Spleen (tissue), 11 donors: ENCODE results near the gene OR1F1. TPM values are rescaled to one million over a fixed set of nuclear protein-coding genes. Genes with fewer than 3 reads are reported as not detected.

Source experiments
- DNase-seq: peaks from one replicate; pipeline ENCODE4 v3.0.0-alpha.2; 2020
- H3K27ac ChIP-seq, 8 donors: fragments of 200-600 bp; sonication (generic) in 7 of 8; 1 replicate in 4 of 8; 2 replicates in 4 of 8; pipeline versions ENCODE4 v1.5.0 to v1.8.0; 2016 to 2021; ENCODE audit warnings: inconsistent platforms in 4 of 8, mild to moderate bottlenecking in 4 of 8, moderate library complexity in 1 of 8
- H3K27me3 ChIP-seq, 7 donors: fragments of 200-600 bp; sonication (generic) in 6 of 7; replicated peaks in 1 of 7; 1 replicate in 4 of 7; 2 replicates in 3 of 7; pipeline versions ENCODE4 v1.5.0 to v1.8.0; 2016 to 2021; ENCODE audit warnings: inconsistent platforms in 3 of 7, mild to moderate bottlenecking in 1 of 7
- H3K36me3 ChIP-seq, 6 donors: fragments of 200-600 bp; sonication (generic) in 5 of 6; 1 replicate in 4 of 6; 2 replicates in 2 of 6; pipeline versions ENCODE4 v1.5.0 to v1.8.0; 2016 to 2021; ENCODE audit warnings: inconsistent platforms in 2 of 6
- H3K4me1 ChIP-seq, 6 donors: fragments of 200-600 bp; sonication (generic) in 5 of 6; 1 replicate in 3 of 6; 2 replicates in 3 of 6; pipeline versions ENCODE4 v1.5.0 to v1.8.0; 2016 to 2021; ENCODE audit warnings: inconsistent platforms in 3 of 6
- H3K4me3 ChIP-seq, 8 donors: fragments of 200-600 bp; sonication (generic) in 7 of 8; 1 replicate in 4 of 8; 2 replicates in 4 of 8; pipeline versions ENCODE4 v1.5.0 to v1.8.0; 2016 to 2021; ENCODE audit warnings: inconsistent platforms in 4 of 8, mild to moderate bottlenecking in 4 of 8, moderate library complexity in 2 of 8
- H3K9me3 ChIP-seq, 8 donors: fragments of 200-600 bp; sonication (generic) in 7 of 8; 1 replicate in 4 of 8; 2 replicates in 4 of 8; pipeline versions ENCODE4 v1.5.0 to v1.8.0; 2016 to 2021; ENCODE audit warnings: inconsistent platforms in 4 of 8
- POLR2A ChIP-seq, 3 donors: fragments of 450-650 bp; IDR thresholded peaks; one replicate each; pipeline ENCODE4 v1.5.1; 2017; ENCODE audit warnings: antibody characterized with exemption in 3 of 3, mild to moderate bottlenecking in 1 of 3
- POLR2AphosphoS5 ChIP-seq, 3 donors: sonication (generic); formaldehyde crosslinking; IDR thresholded peaks; one replicate each; pipeline ENCODE4 v1.5.1; 2017; ENCODE audit warnings: antibody characterized with exemption in 3 of 3
- WGBS, 5 donors: extraction: QIAGEN DNeasy Blood & Tissue Kit in 3 of 5; methylation state at CpG; one replicate each; pipeline versions ENCODE4 v1.1.5 to v1.1.7; 2013 to 2018; 5-methylcytosine and 5-hydroxymethylcytosine counted together
- intact Hi-C: fragments of 100-400 bp; cut with DNase I; formaldehyde crosslinking; loops from one replicate; pipeline ENCODE4 v1.15.0; 2023; ENCODE audit warnings: low total_unique reads
- polyA plus RNA-seq, 3 donors: library from polyadenylated mRNA; stranded (reverse); fragments of 200-250 nt; gene quantifications; one replicate each; pipeline ENCODE4 v1.2.1, GENCODE V29; 2013
- total RNA-seq, 7 donors: library from RNA; depleted of rRNA in 3 of 7; stranded (reverse); fragments of >200 nt in 3 of 7; fragmentation: NEBNext Ultra II Directional in 4 of 7; extraction: Animal tissue kit (Norgen Biotek cat#: 25700) in 4 of 7; gene quantifications; one replicate each; pipeline versions ENCODE4 v1.1.0 to v1.2.1, GENCODE V29; 2016 to 2021
- TF ChIP-seq, protein P1 (sequence below), 11 experiments: fragments of 200-600 bp in 7 of 11; fragments of 450-650 bp in 4 of 11; sonication (generic) in 4 of 11; IDR thresholded peaks in 8 of 11; conservative IDR thresholded peaks in 3 of 11; 1 replicate in 7 of 11; 2 replicates in 4 of 11; pipeline versions ENCODE4 v1.4.0 to v1.8.0; 2016 to 2021; ENCODE audit warnings: antibody characterized with exemption in 11 of 11, inconsistent platforms in 4 of 11, mild to moderate bottlenecking in 1 of 11
- donor health status: healthy with polysubstance abuse.
- donor health status: DM: no; HTN: no; CAD: no; lungs with moderate emphysema.
- donor health status: DM: no; HTN: no; CAD: no.
- donor health status: Bipolar disorder and iron deficiency.
- donor health status: healthy.
- donor health status: DM: no; HTN: no; CAD: no.
- donor health status: DM: yes; HTN: yes; CAD: no.

OR1F1 gene
- total and polyA plus RNA-seq, 10 donors, result not detected

DNA sequence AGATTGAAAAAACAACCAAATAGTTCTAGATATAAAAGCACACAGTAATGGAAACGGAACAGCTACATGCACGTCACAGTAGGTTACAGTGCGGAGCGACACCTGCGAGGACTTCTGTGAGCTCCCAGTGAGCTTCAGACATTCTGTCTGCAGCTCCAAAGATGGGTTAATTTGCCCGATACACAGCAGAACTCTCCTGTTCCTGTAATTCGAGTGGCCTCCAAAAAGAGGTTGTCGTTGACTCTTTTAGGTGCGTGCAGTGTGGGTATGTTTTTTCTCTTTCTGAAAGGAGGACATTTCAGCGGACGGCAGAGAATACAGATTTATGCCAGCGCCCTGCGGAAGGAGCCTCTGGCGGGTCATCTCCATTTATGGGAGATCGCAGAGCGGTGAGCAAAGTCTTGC is 2.9 kb downstream of the OR1F1 start:
- no peak overlapping the region for H3K27ac ChIP-seq
- peaks cover 0 to 22% (median 0%) of the 10 kb centered on the region in 8 donors for H3K9me3 ChIP-seq
- H3K4me1 ChIP-seq, result peaks cover 17 to 39% (median 28%) of the 10 kb centered on the region in 6 donors
- 10 to 20% (median 16%) methylated on average over 12 to 16 of the region's 16 CpGs for WGBS, 5 donors
- H3K4me3 ChIP-seq, result peak overlapping the region in 1 of 8 donors; percentile 14
- intact Hi-C loops, result no loop called here
- DNase-seq, result no peak
- TF ChIP-seq, protein P1, sequence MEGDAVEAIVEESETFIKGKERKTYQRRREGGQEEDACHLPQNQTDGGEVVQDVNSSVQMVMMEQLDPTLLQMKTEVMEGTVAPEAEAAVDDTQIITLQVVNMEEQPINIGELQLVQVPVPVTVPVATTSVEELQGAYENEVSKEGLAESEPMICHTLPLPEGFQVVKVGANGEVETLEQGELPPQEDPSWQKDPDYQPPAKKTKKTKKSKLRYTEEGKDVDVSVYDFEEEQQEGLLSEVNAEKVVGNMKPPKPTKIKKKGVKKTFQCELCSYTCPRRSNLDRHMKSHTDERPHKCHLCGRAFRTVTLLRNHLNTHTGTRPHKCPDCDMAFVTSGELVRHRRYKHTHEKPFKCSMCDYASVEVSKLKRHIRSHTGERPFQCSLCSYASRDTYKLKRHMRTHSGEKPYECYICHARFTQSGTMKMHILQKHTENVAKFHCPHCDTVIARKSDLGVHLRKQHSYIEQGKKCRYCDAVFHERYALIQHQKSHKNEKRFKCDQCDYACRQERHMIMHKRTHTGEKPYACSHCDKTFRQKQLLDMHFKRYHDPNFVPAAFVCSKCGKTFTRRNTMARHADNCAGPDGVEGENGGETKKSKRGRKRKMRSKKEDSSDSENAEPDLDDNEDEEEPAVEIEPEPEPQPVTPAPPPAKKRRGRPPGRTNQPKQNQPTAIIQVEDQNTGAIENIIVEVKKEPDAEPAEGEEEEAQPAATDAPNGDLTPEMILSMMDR (IDR thresholded peaks at IDR 0.05 in 8 of 11, conservative IDR thresholded peaks at IDR 0.05 in 3 of 11), result no peak
- TF ChIP-seq POLR2A (IDR thresholded peaks at IDR 0.05), result no peak
- H3K27me3 ChIP-seq, result peaks cover 25 to 100% (median 98%) of the 10 kb centered on the region in 7 donors
- H3K36me3 ChIP-seq, result no peaks in the 10 kb centered on the region

DNA sequence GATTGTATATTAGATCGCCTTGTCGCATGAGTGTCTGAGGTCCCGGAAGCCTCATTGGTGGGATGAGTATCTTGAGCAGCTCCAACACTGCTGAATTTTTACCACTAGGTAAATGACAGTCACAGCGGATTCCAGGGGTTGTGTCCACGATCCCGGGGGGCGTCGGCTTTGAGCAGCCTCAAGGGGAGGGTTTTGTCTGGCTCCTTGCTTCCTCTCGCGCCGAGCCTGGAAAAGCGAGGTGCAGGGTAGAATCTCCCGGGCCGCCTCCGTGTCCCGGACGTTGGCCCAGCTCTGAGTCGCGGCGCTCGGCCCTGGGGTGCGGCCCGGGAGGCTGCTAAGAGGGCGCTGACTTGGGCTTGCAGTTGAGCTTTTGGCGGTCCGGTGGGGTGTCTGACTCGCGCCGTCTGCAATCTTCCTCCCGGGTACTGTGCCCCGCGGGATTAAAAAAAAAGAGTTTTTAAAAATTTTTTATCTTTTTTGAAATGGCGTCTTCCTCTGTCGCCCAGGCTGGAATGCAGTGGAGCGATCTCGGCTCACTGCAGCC is 4.5 kb downstream of the OR1F1 start:
- H3K4me3 ChIP-seq, result no peak overlapping the region
- peaks cover 17 to 39% (median 28%) of the 10 kb centered on the region in 6 donors for H3K4me1 ChIP-seq
- H3K27ac ChIP-seq, result no peak overlapping the region
- H3K9me3 ChIP-seq, result peaks cover 0 to 22% (median 0%) of the 10 kb centered on the region in 8 donors
- H3K36me3 ChIP-seq, result no peaks in the 10 kb centered on the region
- WGBS, 5 donors, result 32 to 52% (median 40%) methylated on average over 20 to 36 of the region's 36 CpGs
- no peak for TF ChIP-seq POLR2AphosphoS5 (IDR thresholded peaks at IDR 0.05)
- no peak for DNase-seq
- intact Hi-C loops, result no loop called here
- peaks cover 25 to 98% (median 94%) of the 10 kb centered on the region in 7 donors for H3K27me3 ChIP-seq

DNA sequence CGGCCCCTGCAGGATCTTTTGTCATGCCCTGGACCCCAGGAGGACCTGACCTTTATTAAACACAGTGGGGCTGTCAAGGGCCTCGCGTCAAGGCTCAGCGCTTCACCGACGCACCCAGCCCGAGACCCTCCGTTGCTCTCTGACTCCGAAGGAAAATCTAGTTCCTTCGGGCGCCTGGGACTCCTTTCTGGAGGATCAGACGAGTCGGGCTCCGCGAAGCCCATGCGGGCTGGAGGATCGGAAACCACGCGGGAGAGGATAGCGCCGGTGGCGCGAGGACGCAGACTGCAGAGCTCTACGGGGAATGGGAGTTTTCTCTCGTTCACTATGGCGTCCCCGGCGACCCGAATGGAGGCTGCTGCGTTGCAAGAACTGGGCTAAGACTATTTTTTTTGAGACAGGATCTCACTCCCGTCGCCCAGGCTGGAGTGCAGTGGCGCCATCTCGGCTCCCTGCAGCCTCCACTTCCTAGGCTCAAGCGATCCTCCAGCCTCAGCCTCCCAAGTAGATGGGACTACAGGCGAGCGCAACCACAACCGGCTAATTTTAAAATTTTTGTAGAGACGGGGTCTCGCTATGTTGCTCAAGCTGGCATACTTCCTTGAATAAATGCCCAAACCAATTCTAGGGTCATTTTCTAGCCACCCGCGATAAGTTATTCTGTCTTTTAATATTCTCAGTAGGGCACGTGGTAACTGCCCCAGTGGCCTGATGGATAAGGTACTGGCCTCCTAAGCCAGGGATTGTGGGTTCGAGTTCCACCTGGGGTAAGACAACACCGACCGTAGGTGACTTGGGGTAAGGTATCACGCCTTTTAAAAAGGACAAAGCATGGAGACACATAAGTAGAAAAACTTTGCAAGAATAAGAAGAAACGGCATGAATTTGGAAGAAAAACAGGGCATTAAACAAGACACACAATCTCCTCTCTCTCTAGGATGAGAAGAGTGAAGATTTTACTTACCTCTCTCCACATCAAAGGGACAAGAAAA is 5.5 kb downstream of the OR1F1 start:
- H3K36me3 ChIP-seq, result no peaks in the 10 kb centered on the region
- no peak for DNase-seq
- no peak overlapping the region for H3K27ac ChIP-seq
- WGBS, 5 donors, result 64 to 75% (median 68%) methylated on average over 49 of the region's 49 CpGs
- TF ChIP-seq, protein P1 (IDR thresholded peaks at IDR 0.05 in 8 of 11, conservative IDR thresholded peaks at IDR 0.05 in 3 of 11), result no peak
- TF ChIP-seq POLR2A (IDR thresholded peaks at IDR 0.05) (no peak), POLR2AphosphoS5 (IDR thresholded peaks at IDR 0.05) (no peak)
- peaks cover 12 to 30% (median 22%) of the 10 kb centered on the region in 6 donors for H3K4me1 ChIP-seq
- peaks cover 0 to 22% (median 0%) of the 10 kb centered on the region in 8 donors for H3K9me3 ChIP-seq
- intact Hi-C loops, result no loop called here
- peaks cover 25 to 94% (median 84%) of the 10 kb centered on the region in 7 donors for H3K27me3 ChIP-seq
- H3K4me3 ChIP-seq, result no peak overlapping the region

DNA sequence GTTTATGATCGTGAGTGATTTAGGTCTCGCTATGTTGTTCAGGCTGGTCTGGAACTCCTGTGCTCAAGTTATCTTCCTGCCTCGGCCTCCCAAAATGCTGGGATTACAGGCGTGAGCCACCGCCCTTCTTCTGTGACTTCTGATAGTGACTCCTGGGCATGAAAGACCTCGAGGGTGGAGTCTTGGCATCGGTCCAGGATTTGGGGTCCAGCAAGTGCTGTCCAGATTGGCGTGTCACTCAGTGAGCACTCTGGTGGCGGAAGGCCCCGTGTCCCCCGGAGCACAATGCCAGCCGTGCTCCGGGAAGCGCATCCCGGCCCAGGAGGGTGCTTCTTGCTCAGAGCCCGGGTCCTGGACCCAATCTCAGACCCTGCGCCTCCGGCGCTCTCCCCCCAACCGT is 6.8 kb downstream of the OR1F1 start:
- H3K27me3 ChIP-seq, result peaks cover 18 to 89% (median 71%) of the 10 kb centered on the region in 7 donors
- H3K36me3 ChIP-seq, result no peaks in the 10 kb centered on the region
- no peak overlapping the region for H3K27ac ChIP-seq
- H3K4me1 ChIP-seq, result peaks cover 0 to 17% (median 10%) of the 10 kb centered on the region in 6 donors
- intact Hi-C loops, result no loop called here
- H3K9me3 ChIP-seq, result peaks cover 0 to 22% (median 0%) of the 10 kb centered on the region in 8 donors
- no peak for DNase-seq
- TF ChIP-seq POLR2AphosphoS5 (IDR thresholded peaks at IDR 0.05) (no peak), POLR2A (IDR thresholded peaks at IDR 0.05) (no peak)
- TF ChIP-seq, protein P1 (IDR thresholded peaks at IDR 0.05 in 8 of 11, conservative IDR thresholded peaks at IDR 0.05 in 3 of 11), result no peak
- 82 to 92% (median 84%) methylated on average over 20 of the region's 20 CpGs for WGBS, 5 donors
- H3K4me3 ChIP-seq, result no peak overlapping the region
